GM10266 (cell line): ENCODE results near the gene OPA3.
A peak's percentile ranks its signal among the peaks of the same experiment; 100 is the strongest.

Experiments
- DNase-seq: peaks from one replicate; pipeline ENCODE4 v3.0.0; 2012; ENCODE audit errors: extremely low spot score
- CTCF ChIP-seq: IDR thresholded peaks from 2 replicates; pipeline ENCODE4 v1.5.1; 2012; ENCODE audit warnings: mild to moderate bottlenecking, low read depth; ENCODE audit not compliant: control insufficient read depth, insufficient read depth; ENCODE audit errors: missing control alignments

The OPA3 gene

GRCh38 chr19:45571457-45572220, 13.0 kb downstream of the OPA3 start:
- DNase-seq, result no peak
- TF ChIP-seq CTCF, result no peak

GRCh38 chr19:45569619-45570421, 14.8 kb downstream of the OPA3 start:
- DNase-seq, result peak; percentile 40
- peak; percentile 73 for TF ChIP-seq CTCF

- TF ChIP-seq CTCF, result no peak
- no peak for DNase-seq
Observed at GRCh38 chr19:45568732-45569131, 15.9 kb downstream of the OPA3 start.

DNA sequence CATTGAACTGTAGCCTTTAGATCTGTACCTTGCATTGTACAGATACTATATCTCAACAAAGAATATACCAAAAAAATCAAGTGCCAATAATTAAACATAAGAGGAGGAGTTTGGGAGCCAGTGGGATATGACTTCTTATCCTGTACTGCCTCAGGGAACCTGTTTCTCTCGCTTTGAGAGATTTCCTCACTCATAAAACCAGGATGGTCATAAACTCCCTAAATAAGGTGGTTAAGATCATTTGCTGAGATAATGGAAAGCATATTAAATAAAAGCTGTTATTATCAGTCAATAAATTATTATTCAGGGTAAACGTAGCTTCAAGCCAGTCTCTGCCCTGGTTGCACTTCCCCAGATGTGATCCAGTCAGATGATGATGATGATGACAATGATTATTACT, 17.0 kb downstream of the OPA3 start:
- no peak for DNase-seq
- TF ChIP-seq CTCF, result no peak

DNA sequence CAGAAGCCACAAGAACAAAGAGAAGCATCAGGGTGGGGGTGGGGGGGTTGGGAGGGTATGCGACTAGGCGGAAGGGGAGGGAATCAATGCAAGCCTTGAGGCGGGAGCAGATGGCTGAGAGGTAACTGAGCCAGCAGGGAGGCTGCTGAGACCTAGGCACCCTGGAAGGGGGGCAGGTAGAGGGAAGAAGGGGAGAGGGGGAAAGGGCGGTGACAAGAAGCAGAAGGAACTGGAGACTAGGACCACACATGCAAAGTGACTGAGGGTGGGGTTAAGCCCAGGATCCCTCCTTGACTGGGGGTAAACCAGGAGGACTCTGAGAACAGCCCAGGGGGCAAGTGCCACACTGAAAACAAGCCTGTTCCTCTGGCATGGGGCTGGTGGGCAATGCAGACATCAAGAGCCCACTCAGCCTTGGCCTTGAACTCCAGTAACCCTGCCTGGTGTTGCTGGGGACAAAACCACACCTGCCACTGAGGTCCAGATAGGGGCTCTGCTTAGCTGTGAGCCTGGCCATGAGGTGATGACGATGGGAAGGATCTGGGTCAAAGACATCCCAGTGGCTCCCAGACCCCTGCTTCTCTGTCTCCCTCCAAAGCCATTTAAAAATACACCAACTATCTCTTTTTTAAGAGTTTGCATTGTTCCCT, 20.3 kb downstream of the OPA3 start:
- TF ChIP-seq CTCF, result no peak
- no peak for DNase-seq

DNA sequence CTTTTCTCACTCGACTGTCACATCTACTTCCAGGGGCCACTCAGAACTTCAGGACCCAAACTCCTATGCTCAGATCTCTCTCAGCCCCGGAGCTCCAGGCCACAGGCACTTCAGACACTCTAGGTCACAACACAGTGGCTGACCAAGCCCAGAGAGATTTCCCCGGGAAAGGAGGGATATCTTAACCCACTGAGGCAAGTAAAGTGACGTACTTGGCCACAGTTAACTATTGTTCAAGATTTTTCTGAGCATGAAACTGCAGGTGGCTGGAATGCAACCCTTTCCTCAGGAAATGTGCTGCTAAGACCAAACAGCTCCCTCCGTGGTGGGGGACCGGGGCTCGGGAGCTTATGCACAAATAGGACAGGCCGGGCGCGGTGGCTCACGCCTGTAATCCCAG, 23.9 kb downstream of the OPA3 start:
- TF ChIP-seq CTCF, result no peak
- no peak for DNase-seq
